ENCODE measurements around the gene SCAMP1. TPM values are rescaled to one million over a fixed set of nuclear protein-coding genes. Genes with fewer than 3 reads are reported as not detected.

The SCAMP1 gene
- total RNA-seq, 2 experiments from 2014 or later: 13.6 to 14.8 TPM

DNA sequence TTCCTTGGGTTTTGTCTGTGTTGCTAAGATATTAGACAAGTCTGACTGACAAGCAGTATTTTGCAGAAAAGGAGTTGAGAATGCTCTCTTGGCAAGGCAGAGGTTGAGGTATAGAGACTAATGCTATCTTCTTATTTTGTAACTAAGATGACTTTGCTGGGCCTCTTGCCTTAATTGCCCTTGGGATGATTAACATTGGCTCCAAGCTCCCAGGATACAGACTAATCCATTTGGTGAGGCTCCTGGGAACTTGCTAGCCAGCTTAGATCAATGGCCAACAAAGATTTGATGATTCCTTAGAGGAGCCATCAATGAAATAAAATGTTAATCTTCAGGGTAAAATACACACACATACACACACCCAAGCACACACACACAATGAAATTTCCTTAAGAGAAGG is 37.2 kb upstream of the SCAMP1 start:
- TF ChIP-seq, protein P1, sequence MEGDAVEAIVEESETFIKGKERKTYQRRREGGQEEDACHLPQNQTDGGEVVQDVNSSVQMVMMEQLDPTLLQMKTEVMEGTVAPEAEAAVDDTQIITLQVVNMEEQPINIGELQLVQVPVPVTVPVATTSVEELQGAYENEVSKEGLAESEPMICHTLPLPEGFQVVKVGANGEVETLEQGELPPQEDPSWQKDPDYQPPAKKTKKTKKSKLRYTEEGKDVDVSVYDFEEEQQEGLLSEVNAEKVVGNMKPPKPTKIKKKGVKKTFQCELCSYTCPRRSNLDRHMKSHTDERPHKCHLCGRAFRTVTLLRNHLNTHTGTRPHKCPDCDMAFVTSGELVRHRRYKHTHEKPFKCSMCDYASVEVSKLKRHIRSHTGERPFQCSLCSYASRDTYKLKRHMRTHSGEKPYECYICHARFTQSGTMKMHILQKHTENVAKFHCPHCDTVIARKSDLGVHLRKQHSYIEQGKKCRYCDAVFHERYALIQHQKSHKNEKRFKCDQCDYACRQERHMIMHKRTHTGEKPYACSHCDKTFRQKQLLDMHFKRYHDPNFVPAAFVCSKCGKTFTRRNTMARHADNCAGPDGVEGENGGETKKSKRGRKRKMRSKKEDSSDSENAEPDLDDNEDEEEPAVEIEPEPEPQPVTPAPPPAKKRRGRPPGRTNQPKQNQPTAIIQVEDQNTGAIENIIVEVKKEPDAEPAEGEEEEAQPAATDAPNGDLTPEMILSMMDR (IDR thresholded peaks at IDR 0.05): no peak
- CTCF ChIA-PET: no interaction called here
- Mint-ChIP-seq H3K27me3 (peaks cover 6% of the 10 kb centered on the region), H3K27ac (no peak overlapping the region), H3K36me3 (ENCODE audit: low read depth) (no peaks in the 10 kb centered on the region), H3K4me3 (no peak overlapping the region), H3K9me3 (no peaks in the 10 kb centered on the region), H3K4me1 (ENCODE audit: low read depth) (no peaks in the 10 kb centered on the region)
- no peak for ATAC-seq
- POLR2A ChIA-PET: no interaction called here
- intact Hi-C loops (cut with micrococcal nuclease): no loop called here
- no peak for DNase-seq

GRCh38 chr5:78326930-78327329 is 33.5 kb upstream of the SCAMP1 start:
- Mint-ChIP-seq H3K36me3 (ENCODE audit: low read depth) (no peaks in the 10 kb centered on the region), H3K4me3 (no peak overlapping the region), H3K9me3 (no peaks in the 10 kb centered on the region), H3K27me3 (peaks cover 10% of the 10 kb centered on the region), H3K27ac (no peak overlapping the region), H3K4me1 (ENCODE audit: low read depth) (no peaks in the 10 kb centered on the region)
- ChIA-PET POLR2A (no interaction called here), CTCF (no interaction called here)
- TF ChIP-seq, protein P1 (IDR thresholded peaks at IDR 0.05): no peak
- intact Hi-C loops (cut with micrococcal nuclease): no loop called here
- ATAC-seq: no peak
- no peak for DNase-seq

DNA sequence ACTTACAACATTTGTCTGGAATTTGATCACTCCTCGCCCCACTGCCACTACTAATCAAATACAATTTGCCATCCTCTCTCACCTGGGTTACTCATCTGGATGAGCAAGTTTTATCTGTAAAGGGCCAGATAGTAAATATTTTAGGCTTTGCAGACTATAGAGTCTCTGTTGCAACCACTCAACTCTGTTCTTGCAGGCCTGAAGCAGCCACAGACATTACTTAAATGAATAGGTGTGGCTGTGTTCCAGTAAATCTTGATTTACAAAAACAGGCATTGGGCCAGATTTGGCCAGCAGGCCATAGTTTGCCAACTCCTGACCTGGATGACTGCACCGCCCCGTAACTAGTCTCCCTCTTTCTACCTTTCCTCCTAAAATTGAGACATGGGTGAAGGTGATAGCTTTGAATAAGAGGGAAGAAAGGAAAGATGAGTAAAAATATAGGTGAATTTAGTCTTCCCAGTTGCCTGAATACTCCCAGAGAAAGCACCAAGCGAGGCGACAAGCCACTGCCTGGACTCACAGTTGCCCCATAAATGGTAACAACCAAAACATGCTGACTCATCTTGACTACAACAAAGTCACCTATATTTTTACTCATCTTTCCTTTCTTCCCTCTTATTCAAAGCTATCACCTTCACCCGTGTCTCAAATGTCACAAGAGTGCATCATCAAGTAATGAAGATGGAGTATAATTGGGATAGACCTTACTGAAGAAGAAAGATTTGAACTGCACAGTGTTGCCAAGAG is 32.5 kb upstream of the SCAMP1 start:
- intact Hi-C loops (cut with micrococcal nuclease): no loop called here
- no peak overlapping the region for H3K27ac Mint-ChIP-seq
- TF ChIP-seq, protein P1 (IDR thresholded peaks at IDR 0.05): no peak
- DNase-seq (no peak), ATAC-seq (no peak)
- ChIA-PET POLR2A (interaction anchor here (0.6 kb wide), 1 partner anchor 687 kb away, joined by 4 read pairs; no protein-coding TSS in a partner anchor), CTCF (no interaction called here)
- no peaks in the 10 kb centered on the region for H3K4me1 Mint-ChIP-seq (ENCODE audit: low read depth)
- no peaks in the 10 kb centered on the region for H3K36me3 Mint-ChIP-seq (ENCODE audit: low read depth)
- H3K4me3 Mint-ChIP-seq: no peak overlapping the region
- peaks cover 10% of the 10 kb centered on the region for H3K27me3 Mint-ChIP-seq
- H3K9me3 Mint-ChIP-seq: no peaks in the 10 kb centered on the region

DNA sequence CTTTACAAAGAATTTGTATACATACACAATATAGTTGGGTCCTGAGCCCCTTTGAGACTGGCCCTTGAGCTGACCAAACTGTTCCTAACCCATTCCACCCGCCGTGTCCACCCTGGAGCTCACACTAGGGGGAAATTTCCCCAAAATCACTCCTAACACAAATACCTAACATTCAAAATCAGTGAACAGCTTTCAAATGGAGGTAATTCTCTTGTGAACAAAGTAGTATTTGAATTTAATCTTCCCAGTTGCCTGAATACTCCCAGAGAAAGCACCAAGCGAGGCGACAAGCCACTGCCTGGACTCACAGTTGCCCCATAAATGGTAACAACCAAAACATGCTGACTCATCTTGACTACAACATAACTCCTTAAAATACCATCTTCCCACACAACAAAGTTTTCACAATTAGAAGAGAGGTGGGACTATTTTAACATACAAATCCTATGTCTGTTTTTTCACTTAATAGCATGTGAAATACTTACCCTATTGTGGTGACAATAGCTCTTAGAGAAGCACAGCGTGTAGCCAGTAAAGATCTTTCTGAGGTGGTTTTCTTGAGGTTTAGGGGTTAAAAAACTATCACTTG is 31.7 kb upstream of the SCAMP1 start:
- Mint-ChIP-seq H3K9me3 (no peaks in the 10 kb centered on the region), H3K36me3 (ENCODE audit: low read depth) (no peaks in the 10 kb centered on the region)
- no peak for ATAC-seq

More for the DNA sequence above, 31.7 kb upstream of the SCAMP1 start:
- ChIA-PET CTCF (no interaction called here), POLR2A (no interaction called here)
- TF ChIP-seq, protein P1 (IDR thresholded peaks at IDR 0.05): no peak
- no peak for DNase-seq
- intact Hi-C loops (cut with micrococcal nuclease): no loop called here
- Mint-ChIP-seq H3K4me3 (no peak overlapping the region), H3K4me1 (ENCODE audit: low read depth) (no peaks in the 10 kb centered on the region), H3K27me3 (peaks cover 10% of the 10 kb centered on the region), H3K27ac (no peak overlapping the region)

Data from activated CD8-positive, alpha-beta T cell treated with anti-CD3 and anti-CD28 coated beads for 36 hours (primary cell).